ENCODE measurements around the gene FRMD1.

GRCh38 chr6:168049706-168050224 is 29.2 kb downstream of the FRMD1 start:
- no peak for TF ChIP-seq CTCF (IDR thresholded peaks at IDR 0.05)
- TF ChIP-seq POLR2A (IDR thresholded peaks at IDR 0.05) = no peak

Data from right lobe of liver (tissue), 4 donors.